Measurements from ENCODE around the gene XRCC1.
"Not testable (repeated sequence)": the region's sequence is repeated elsewhere in the genome, so short reads cannot be mapped to it uniquely, and the experiment has no call there.

DNA sequence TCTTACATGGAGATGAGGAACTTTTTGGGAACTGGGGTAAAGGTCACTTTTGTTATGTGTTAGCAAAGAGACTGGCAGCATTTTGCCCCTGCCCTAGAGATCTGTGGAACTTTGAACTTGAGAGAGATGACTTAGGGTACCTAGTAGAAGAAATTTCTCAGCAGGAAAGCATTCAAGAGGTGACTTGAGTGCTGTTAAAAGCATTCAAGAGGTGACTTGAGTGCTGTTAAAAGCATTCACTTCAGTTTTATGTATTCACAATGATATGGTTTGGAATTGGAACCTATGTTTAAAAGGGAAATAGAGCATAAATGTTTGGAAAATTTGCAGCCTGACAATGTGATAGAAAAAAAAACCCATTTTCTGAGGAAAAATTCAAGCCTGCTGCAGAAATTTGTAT lies 62.9 kb downstream of the XRCC1 start:
- TF ChIP-seq, protein P1, sequence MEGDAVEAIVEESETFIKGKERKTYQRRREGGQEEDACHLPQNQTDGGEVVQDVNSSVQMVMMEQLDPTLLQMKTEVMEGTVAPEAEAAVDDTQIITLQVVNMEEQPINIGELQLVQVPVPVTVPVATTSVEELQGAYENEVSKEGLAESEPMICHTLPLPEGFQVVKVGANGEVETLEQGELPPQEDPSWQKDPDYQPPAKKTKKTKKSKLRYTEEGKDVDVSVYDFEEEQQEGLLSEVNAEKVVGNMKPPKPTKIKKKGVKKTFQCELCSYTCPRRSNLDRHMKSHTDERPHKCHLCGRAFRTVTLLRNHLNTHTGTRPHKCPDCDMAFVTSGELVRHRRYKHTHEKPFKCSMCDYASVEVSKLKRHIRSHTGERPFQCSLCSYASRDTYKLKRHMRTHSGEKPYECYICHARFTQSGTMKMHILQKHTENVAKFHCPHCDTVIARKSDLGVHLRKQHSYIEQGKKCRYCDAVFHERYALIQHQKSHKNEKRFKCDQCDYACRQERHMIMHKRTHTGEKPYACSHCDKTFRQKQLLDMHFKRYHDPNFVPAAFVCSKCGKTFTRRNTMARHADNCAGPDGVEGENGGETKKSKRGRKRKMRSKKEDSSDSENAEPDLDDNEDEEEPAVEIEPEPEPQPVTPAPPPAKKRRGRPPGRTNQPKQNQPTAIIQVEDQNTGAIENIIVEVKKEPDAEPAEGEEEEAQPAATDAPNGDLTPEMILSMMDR (IDR thresholded peaks at IDR 0.05): not testable (repeated sequence)
- not testable (repeated sequence) for TF ChIP-seq POLR2A (IDR thresholded peaks at IDR 0.05)

Measured in heart left ventricle (tissue), 13 donors.